Activated T-helper 9 cell treated with anti-CD3 and anti-CD28 coated beads, Interleukin-2, amount 50 U/mL, for 16 hours (primary cell): ENCODE results near the gene ZNF18.
"Not testable (repeated sequence)": the region's sequence is repeated elsewhere in the genome, so short reads cannot be mapped to it uniquely, and the experiment has no call there.

Experiments used
- DNase-seq: peaks from one replicate; pipeline ENCODE4 v3.0.0-alpha.2; 2020; ENCODE audit warnings: low read depth

Gene ZNF18

GRCh38 chr17:11981862-11982261 is 15.4 kb downstream of the ZNF18 start:
- DNase-seq, result no peak

- DNase-seq, result no peak
Measured at GRCh38 chr17:11980813-11981212, 16.5 kb downstream of the ZNF18 start.

GRCh38 chr17:11979795-11980194 is 17.5 kb downstream of the ZNF18 start:
- DNase-seq, result no peak

- DNase-seq, result not testable (repeated sequence)
Measured at GRCh38 chr17:11972741-11973140, 24.5 kb downstream of the ZNF18 start.

- no peak for DNase-seq
Measured at GRCh38 chr17:11969565-11969964, 27.7 kb downstream of the ZNF18 start.

GRCh38 chr17:11954936-11955335 is 42.3 kb downstream of the ZNF18 start:
- no peak for DNase-seq

- DNase-seq, result no peak
Measured at GRCh38 chr17:11953924-11954323, 43.4 kb downstream of the ZNF18 start.

GRCh38 chr17:11952610-11953009 is 44.7 kb downstream of the ZNF18 start:
- no peak for DNase-seq

GRCh38 chr17:11950771-11951519 is 46.3 kb downstream of the ZNF18 start:
- DNase-seq, result no peak

- DNase-seq, result not testable (repeated sequence)
Measured at GRCh38 chr17:11949571-11949970, 47.7 kb downstream of the ZNF18 start.

GRCh38 chr17:11948789-11949188 is 48.5 kb downstream of the ZNF18 start:
- DNase-seq, result no peak

- DNase-seq, result no peak
Measured at GRCh38 chr17:11944587-11944986, 52.7 kb downstream of the ZNF18 start.

GRCh38 chr17:11943759-11944347 is 53.4 kb downstream of the ZNF18 start:
- no peak for DNase-seq

GRCh38 chr17:11943086-11943485 is 54.2 kb downstream of the ZNF18 start:
- not testable (repeated sequence) for DNase-seq

GRCh38 chr17:11940904-11941303 is 56.4 kb downstream of the ZNF18 start:
- DNase-seq, result no peak

- no peak for DNase-seq
Measured at GRCh38 chr17:11935734-11936406, 61.4 kb downstream of the ZNF18 start.

GRCh38 chr17:11932337-11932898 is 64.9 kb downstream of the ZNF18 start:
- no peak for DNase-seq

GRCh38 chr17:11928436-11928835 is 68.8 kb downstream of the ZNF18 start:
- DNase-seq, result no peak
